Measurements from ENCODE around the gene CNTROB.

Gene CNTROB

GRCh38 chr17:7987112-7987893 lies 55.3 kb downstream of the CNTROB start:
- DNase-seq (ENCODE audit: low read depth) = no peak

DNA sequence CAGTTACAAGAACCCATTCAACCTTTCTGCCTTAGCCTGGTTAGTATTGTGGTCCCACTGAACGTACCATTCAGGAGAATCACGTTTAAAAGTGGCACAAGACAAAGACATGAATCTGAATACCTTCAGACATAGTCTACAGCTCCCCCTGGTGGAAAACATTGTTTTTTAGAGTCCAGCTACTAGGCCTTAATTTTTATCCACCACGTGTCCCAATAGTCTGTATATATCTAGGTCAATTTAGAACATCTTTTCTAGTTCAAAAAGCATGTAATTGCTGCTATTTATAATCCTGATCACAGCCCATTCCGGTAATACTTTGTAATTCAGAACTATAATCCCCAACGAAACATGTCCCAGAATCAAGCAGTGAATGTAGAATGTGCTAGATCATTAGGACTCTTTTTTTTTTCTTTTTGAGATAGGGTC lies 56.8 kb downstream of the CNTROB start:
- DNase-seq (ENCODE audit: low read depth) = peak; percentile 34

DNA sequence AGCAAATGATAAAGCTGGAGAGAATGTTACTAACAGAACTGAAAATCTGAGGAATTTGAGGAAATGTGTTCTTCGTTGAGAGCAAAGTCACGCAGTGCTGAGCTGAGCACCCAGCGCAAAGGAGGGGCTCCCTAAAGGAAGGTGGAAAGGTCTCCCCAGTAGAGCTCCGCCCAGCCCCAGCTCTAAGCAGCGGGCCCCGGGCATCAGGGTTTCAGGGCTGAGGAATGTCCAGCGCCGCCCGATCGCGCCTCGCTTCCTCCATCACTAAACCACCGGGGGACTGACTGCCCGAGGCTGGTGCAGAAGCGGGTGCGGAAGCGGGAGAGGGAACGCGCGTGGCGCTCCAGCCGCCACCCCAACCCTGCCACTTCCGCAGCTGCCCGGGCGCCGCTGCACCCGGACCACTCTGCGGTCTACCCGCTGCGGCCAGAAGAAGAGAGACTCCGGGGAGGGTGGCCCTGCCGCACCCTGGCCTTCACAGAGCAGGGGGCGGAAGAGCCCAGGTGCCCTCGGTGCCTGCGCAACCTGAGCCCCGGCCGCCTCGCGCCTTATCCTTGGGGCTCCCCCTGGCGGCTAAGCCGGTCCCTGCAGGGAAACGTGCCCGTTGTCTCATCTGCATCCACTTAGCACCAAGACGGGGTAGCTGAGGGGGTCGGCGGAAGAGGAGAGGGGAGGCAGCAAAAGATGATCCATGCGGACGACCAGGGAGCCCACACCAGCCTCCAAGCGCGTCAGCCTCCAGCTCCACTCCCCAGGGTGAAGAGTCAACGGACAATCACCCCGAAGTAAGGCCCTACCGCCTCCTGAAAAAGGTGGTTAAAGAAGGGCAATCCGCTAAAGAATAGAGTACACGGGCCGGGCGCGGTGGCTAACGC lies 58.0 kb downstream of the CNTROB start:
- peak; percentile 31 for DNase-seq (ENCODE audit: low read depth)

GRCh38 chr17:7992516-7992915 lies 60.5 kb downstream of the CNTROB start:
- DNase-seq (ENCODE audit: low read depth) = peak; percentile 27

DNA sequence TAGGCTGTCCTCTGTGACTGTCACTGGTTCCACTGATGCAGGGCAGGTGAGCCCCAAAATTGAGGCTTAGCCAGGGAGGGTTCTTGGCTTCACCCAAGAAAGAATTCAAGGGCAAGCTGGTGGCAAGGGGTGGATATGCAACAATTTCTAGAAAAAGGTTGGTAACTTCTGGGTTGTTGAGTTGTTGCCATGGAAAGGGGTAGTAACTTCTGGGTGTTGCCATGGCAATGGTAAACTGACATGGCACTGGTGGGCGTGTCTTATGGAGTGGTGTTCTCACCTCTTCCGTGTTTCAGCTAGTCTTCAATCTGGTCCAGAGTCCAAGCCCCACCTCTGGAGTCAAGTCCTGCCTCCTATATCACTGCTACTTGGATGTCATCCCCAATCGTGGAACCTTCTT lies 60.9 kb downstream of the CNTROB start:
- DNase-seq (ENCODE audit: low read depth) = no peak

- no peak for DNase-seq (ENCODE audit: low read depth)
Observed at GRCh38 chr17:7993972-7994589, 62.1 kb downstream of the CNTROB start.

DNA sequence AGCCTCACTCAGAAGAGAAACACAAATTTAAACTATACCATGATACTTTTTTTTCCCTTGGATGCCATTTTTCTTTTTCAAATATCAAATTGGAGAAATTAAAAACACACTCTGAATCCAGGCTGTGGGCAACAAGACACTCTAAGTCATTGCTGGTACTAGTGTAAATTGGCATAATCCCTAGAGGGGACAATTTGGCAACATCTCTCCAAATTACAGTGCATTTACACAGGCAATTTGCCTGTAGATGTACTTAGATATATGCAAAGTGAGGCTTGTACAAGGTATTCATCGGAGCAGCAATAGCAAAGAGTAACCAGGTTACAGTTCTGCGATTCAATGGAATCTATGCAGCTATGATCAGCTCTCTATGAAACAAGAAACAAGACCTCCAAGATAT lies 63.7 kb downstream of the CNTROB start:
- DNase-seq (ENCODE audit: low read depth) = no peak

DNA sequence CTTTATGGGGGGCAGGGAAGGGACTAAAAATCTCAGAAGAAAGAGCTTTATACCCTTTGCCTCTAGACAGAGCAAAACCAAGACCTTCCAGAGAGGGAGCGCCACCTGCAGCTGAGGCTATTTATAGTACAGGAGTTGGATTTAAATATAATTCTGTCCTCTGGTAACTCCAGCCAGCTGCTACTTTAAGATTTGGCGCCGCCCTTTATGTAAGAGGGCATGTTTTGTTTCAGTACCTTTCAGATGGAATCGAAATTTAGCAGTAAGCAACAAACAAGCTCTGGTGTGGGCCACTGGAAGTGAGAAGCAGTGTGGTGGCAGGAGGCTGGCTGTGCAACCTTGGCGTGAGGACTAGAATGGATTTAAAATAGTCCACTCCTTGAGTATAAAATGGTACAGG lies 65.2 kb downstream of the CNTROB start:
- DNase-seq (ENCODE audit: low read depth) = no peak
